Measurements from ENCODE around the gene SERPINE1.
"Not testable (repeated sequence)": the region's sequence is repeated elsewhere in the genome, so short reads cannot be mapped to it uniquely, and the experiment has no call there.

The SERPINE1 gene

DNA sequence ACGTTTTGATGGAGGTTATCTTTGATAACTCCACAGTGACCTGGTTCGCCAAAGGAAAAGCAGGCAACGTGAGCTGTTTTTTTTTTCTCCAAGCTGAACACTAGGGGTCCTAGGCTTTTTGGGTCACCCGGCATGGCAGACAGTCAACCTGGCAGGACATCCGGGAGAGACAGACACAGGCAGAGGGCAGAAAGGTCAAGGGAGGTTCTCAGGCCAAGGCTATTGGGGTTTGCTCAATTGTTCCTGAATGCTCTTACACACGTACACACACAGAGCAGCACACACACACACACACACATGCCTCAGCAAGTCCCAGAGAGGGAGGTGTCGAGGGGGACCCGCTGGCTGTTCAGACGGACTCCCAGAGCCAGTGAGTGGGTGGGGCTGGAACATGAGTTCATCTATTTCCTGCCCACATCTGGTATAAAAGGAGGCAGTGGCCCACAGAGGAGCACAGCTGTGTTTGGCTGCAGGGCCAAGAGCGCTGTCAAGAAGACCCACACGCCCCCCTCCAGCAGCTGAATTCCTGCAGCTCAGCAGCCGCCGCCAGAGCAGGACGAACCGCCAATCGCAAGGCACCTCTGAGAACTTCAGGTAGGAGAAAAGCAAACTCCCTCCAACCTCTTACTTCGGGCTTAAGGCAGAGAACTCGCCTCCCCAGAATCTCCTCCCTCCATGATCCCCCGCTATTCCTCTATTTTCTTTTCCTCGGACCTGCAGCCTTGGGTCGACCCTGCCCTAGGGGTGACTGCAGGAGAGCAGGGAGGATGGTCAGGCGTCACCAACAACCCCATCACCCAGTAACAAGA is at the start of gene SERPINE1:
SERPINE1 (plus strand) TSS at position 454 of the 809 bp plus-strand sequence. CDS start 1,290 bp downstream, outside the sequence.
- H3K9ac ChIP-seq (ENCODE audit: low read length), result no peak within 1 kb of the TSS
- no peak within 1 kb of the TSS for H3K27ac ChIP-seq (ENCODE audit: low read depth, low read length)
- no peaks in the 10 kb centered on the region for H3K9me3 ChIP-seq (ENCODE audit: low read length)
- peaks cover 31% of the 10 kb centered on the region for H3K4me1 ChIP-seq (ENCODE audit: insufficient read depth, low read length)
- no peaks in the 10 kb centered on the region for H3K27me3 ChIP-seq (ENCODE audit: control insufficient read depth in 1 of 2, insufficient read depth in 2 of 2, low read length in 2 of 2)
- H3K36me3 ChIP-seq (ENCODE audit: insufficient read depth, low read length), result no peaks in the 10 kb centered on the region
- H3K4me3 ChIP-seq (ENCODE audit: low read depth in 1 of 2, low read length in 2 of 2), result peak within 1 kb of the TSS in 1 of 2 donors; percentile 41

DNA sequence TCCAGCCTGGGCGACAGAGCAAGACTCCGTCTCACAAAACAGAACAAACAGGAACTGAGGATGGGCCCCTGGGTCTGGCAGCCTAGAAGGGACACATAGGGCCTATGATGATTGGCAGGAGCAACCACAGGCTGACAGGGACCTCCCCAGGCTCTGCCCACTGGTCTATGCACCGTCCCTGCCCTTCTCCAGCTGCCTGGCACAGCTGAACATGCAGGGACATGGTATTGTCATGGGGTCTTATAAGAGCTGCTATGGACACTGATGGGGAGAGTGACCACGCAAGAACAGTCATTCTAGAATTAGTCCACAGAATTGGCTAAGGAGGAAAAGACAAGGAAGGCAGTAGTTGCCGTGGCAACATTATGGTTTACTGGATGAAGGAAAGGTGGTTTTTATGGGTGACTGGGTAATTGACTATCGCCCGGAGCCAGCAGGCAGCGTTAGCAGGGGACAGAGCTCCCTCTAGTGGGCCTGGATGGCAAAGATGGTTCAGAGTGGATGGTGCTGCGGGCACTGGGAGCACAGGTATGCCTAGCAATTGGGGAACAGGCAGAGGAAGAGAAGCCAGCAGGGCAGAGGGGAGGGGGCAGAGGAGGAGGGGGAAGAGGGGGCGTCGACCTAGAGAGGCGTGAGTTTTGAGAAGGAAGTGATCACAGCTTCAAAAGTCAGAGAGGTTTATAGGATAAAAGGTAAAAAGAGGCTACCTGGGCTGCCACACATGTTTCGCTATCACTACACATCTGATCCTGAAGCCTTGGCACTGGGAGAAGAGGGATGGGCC is 49.4 kb upstream of the SERPINE1 start:
- Histone ChIP-seq H3K9ac (ENCODE audit: low read length) (no peak overlapping the region), H3K4me1 (ENCODE audit: insufficient read depth, low read length) (no peaks in the 10 kb centered on the region), H3K27ac (ENCODE audit: low read depth, low read length) (no peak overlapping the region), H3K27me3 (ENCODE audit: control insufficient read depth in 1 of 2, insufficient read depth in 2 of 2, low read length in 2 of 2) (no peaks in the 10 kb centered on the region), H3K4me3 (ENCODE audit: low read depth in 1 of 2, low read length in 2 of 2) (no peak overlapping the region), H3K9me3 (ENCODE audit: low read length) (no peaks in the 10 kb centered on the region), H3K36me3 (ENCODE audit: insufficient read depth, low read length) (no peaks in the 10 kb centered on the region)

DNA sequence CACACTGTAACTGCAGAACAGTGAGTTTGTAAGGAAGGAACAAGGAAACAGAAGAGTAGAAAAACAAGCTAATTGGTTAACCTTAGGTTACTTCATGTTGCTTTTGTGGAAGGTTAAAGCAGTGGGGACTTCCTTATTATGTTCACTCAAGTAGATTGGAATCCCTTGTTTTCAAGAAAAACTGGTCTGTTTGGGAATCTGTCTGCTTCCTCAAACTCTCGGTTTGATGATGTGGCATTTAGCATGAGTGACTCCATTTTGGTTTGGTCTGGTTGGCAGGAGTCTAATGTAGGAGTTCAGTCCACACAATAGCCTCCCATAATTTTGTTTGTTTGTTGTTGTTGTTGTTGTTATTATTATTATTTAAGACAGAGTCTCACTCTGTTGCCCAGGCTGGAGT is 45.5 kb upstream of the SERPINE1 start:
- no peak overlapping the region for H3K27ac ChIP-seq (ENCODE audit: low read depth, low read length)
- H3K4me3 ChIP-seq (ENCODE audit: low read depth in 1 of 2, low read length in 2 of 2), result no peak overlapping the region
- H3K4me1 ChIP-seq (ENCODE audit: insufficient read depth, low read length), result peaks cover 3% of the 10 kb centered on the region
- no peak overlapping the region for H3K9ac ChIP-seq (ENCODE audit: low read length)
- H3K9me3 ChIP-seq (ENCODE audit: low read length), result no peaks in the 10 kb centered on the region
- no peaks in the 10 kb centered on the region for H3K27me3 ChIP-seq (ENCODE audit: control insufficient read depth in 1 of 2, insufficient read depth in 2 of 2, low read length in 2 of 2)
- H3K36me3 ChIP-seq (ENCODE audit: insufficient read depth, low read length), result no peaks in the 10 kb centered on the region

DNA sequence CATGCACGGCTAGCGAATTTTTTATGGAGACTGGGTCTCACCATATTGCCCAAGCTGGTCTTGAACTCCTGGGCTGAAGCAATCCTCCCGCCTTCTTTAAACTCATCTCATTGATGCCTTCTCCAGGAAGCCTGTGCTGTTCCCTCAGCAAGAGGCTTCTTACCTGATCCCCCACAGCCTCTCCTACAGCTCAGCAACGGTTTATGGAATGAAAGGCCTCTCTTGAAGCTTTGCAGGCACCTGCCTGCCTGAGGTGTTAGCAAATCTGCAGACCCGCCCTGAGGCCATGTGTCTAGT is 42.1 kb upstream of the SERPINE1 start:
- H3K9me3 ChIP-seq (ENCODE audit: low read length), result no peaks in the 10 kb centered on the region
- peaks cover 8% of the 10 kb centered on the region for H3K36me3 ChIP-seq (ENCODE audit: insufficient read depth, low read length)
- peak overlapping the region; percentile 96 for H3K27ac ChIP-seq (ENCODE audit: low read depth, low read length)
- peaks cover 13% of the 10 kb centered on the region for H3K4me1 ChIP-seq (ENCODE audit: insufficient read depth, low read length)
- peak overlapping the region; percentile 78 to 96 for H3K4me3 ChIP-seq (ENCODE audit: low read depth in 1 of 2, low read length in 2 of 2)
- H3K27me3 ChIP-seq (ENCODE audit: control insufficient read depth in 1 of 2, insufficient read depth in 2 of 2, low read length in 2 of 2), result no peaks in the 10 kb centered on the region
- H3K9ac ChIP-seq (ENCODE audit: low read length), result no peak overlapping the region

DNA sequence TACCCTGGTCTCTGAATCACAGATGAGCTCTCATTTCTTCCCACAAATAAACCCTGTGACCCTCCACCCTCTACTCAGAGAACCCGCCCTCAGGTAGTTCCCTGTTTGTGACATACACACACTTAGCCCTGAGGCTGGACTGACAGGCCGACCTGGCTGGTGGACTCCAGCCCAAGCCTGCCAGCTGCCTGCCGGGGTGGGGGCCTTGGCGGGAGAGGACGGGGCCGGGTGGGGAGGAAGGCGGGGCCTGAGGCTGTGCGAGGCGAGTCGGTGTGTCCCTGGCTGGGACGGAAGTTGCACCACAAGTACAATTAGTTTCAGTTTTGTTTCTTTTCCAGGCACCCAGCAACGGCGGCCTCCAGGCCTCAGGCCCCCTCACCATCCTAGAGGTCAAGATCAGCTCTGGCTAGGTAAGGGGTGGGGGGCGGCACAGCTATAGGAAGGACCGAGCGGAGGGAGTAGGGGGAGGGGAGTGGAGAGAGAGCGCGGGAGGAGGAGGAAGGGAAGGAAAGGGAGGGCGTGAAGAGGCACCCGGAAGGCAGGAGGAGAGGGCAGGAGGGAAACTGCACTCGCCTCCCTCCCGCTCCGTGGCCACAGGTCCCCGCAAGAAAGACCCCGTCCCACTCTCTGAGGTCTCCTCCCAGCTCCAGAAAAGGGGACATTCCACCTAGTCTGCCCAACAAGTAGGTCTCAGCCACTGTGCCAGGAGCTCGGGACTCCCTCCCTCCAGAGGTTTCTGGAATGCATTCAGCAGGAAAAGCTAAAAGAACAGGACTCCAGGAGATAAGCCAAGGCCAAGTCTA is 41.5 kb upstream of the SERPINE1 start, which contains the start of gene TRIM56:
TRIM56 (plus strand) TSS at position 320 of the 803 bp plus-strand sequence. CDS start 1,832 bp downstream, outside the sequence.
- no peaks in the 10 kb centered on the region for H3K27me3 ChIP-seq (ENCODE audit: control insufficient read depth in 1 of 2, insufficient read depth in 2 of 2, low read length in 2 of 2)
- peaks cover 13% of the 10 kb centered on the region for H3K4me1 ChIP-seq (ENCODE audit: insufficient read depth, low read length)
- peaks cover 8% of the 10 kb centered on the region for H3K36me3 ChIP-seq (ENCODE audit: insufficient read depth, low read length)
- H3K27ac ChIP-seq (ENCODE audit: low read depth, low read length), result peak within 1 kb of the TSS; percentile 96
- no peaks in the 10 kb centered on the region for H3K9me3 ChIP-seq (ENCODE audit: low read length)
- H3K4me3 ChIP-seq (ENCODE audit: low read depth in 1 of 2, low read length in 2 of 2), result peak within 1 kb of the TSS; percentile 78 to 96
- peak within 1 kb of the TSS; percentile 81 for H3K9ac ChIP-seq (ENCODE audit: low read length)

DNA sequence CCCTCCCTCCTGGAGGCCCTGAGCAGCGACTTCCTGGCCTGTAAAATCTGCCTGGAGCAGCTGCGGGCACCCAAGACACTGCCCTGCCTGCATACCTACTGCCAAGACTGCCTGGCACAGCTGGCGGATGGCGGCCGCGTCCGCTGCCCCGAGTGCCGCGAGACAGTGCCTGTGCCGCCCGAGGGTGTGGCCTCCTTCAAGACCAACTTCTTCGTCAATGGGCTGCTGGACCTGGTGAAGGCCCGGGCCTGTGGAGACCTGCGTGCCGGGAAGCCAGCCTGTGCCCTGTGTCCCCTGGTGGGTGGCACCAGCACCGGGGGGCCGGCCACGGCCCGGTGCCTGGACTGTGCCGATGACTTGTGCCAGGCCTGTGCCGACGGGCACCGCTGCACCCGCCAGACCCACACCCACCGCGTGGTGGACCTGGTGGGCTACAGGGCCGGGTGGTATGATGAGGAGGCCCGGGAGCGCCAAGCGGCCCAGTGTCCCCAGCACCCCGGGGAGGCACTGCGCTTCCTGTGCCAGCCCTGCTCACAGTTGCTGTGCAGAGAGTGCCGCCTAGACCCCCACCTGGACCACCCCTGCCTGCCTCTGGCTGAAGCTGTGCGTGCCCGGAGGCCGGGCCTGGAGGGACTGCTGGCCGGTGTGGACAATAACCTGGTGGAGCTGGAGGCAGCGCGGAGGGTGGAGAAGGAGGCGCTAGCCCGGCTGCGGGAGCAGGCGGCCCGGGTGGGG is 39.4 kb upstream of the SERPINE1 start:
- H3K4me1 ChIP-seq (ENCODE audit: insufficient read depth, low read length), result peaks cover 13% of the 10 kb centered on the region
- peaks cover 14% of the 10 kb centered on the region for H3K36me3 ChIP-seq (ENCODE audit: insufficient read depth, low read length)
- H3K4me3 ChIP-seq (ENCODE audit: low read depth in 1 of 2, low read length in 2 of 2), result no peak overlapping the region
- H3K9me3 ChIP-seq (ENCODE audit: low read length), result no peaks in the 10 kb centered on the region
- no peaks in the 10 kb centered on the region for H3K27me3 ChIP-seq (ENCODE audit: control insufficient read depth in 1 of 2, insufficient read depth in 2 of 2, low read length in 2 of 2)
- no peak overlapping the region for H3K27ac ChIP-seq (ENCODE audit: low read depth, low read length)
- no peak overlapping the region for H3K9ac ChIP-seq (ENCODE audit: low read length)

DNA sequence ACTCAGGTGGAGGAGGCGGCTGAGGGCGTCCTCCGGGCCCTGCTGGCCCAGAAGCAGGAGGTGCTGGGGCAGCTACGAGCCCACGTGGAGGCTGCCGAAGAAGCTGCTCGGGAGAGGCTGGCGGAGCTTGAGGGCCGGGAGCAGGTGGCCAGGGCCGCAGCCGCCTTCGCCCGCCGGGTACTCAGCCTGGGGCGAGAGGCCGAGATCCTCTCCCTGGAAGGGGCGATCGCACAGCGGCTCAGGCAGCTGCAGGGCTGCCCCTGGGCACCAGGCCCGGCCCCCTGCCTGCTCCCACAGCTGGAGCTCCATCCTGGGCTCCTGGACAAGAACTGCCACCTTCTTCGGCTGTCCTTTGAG is 38.9 kb upstream of the SERPINE1 start:
- H3K4me3 ChIP-seq (ENCODE audit: low read depth in 1 of 2, low read length in 2 of 2), result no peak overlapping the region
- no peak overlapping the region for H3K27ac ChIP-seq (ENCODE audit: low read depth, low read length)
- peaks cover 13% of the 10 kb centered on the region for H3K4me1 ChIP-seq (ENCODE audit: insufficient read depth, low read length)

DNA sequence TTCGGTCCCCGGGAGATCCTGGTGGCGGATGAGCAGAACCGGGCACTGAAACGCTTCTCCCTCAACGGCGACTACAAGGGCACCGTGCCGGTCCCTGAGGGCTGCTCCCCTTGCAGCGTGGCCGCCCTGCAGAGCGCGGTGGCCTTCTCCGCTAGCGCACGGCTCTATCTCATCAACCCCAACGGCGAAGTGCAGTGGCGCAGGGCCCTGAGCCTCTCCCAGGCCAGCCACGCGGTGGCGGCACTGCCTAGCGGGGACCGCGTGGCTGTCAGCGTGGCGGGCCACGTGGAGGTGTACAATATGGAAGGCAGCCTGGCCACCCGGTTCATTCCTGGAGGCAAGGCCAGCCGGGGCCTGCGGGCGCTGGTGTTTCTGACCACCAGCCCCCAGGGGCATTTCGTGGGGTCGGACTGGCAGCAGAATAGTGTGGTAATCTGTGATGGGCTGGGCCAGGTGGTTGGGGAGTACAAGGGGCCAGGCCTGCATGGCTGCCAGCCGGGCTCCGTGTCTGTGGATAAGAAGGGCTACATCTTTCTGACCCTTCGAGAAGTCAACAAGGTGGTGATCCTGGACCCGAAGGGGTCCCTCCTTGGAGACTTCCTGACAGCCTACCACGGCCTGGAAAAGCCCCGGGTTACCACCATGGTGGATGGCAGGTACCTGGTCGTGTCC is 37.9 kb upstream of the SERPINE1 start:
- Histone ChIP-seq H3K27me3 (ENCODE audit: control insufficient read depth in 1 of 2, insufficient read depth in 2 of 2, low read length in 2 of 2) (no peaks in the 10 kb centered on the region), H3K27ac (ENCODE audit: low read depth, low read length) (no peak overlapping the region), H3K4me1 (ENCODE audit: insufficient read depth, low read length) (peaks cover 13% of the 10 kb centered on the region), H3K9ac (ENCODE audit: low read length) (no peak overlapping the region), H3K36me3 (ENCODE audit: insufficient read depth, low read length) (peaks cover 14% of the 10 kb centered on the region), H3K9me3 (ENCODE audit: low read length) (no peaks in the 10 kb centered on the region), H3K4me3 (ENCODE audit: low read depth in 1 of 2, low read length in 2 of 2) (no peak overlapping the region)

More for the DNA sequence above, 38.9 kb upstream of the SERPINE1 start:
- Histone ChIP-seq H3K9ac (ENCODE audit: low read length) (no peak overlapping the region), H3K36me3 (ENCODE audit: insufficient read depth, low read length) (peaks cover 14% of the 10 kb centered on the region), H3K9me3 (ENCODE audit: low read length) (no peaks in the 10 kb centered on the region), H3K27me3 (ENCODE audit: control insufficient read depth in 1 of 2, insufficient read depth in 2 of 2, low read length in 2 of 2) (no peaks in the 10 kb centered on the region)

DNA sequence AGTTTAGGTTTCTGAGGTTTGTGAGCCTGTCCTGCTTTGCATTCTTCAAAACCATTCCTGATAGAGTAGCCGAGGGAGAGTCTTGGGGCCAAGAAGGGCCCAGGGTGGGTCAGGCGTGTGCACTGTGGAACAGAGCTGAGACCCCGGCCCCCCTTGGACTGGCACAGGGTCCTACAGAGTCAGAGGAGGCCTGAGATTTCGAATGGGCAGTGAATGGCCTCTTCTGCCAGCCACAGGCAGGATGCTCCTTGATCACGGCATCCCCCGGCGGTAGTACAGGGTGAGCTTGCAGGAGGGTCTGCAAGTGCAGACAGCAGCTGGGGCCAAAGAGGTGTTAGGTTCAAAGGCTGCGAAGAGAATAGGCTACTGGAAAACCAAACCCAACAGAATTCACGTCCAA is 37.0 kb upstream of the SERPINE1 start:
- Histone ChIP-seq H3K9ac (ENCODE audit: low read length) (no peak overlapping the region), H3K4me1 (ENCODE audit: insufficient read depth, low read length) (peaks cover 13% of the 10 kb centered on the region), H3K4me3 (ENCODE audit: low read depth in 1 of 2, low read length in 2 of 2) (no peak overlapping the region), H3K36me3 (ENCODE audit: insufficient read depth, low read length) (peaks cover 14% of the 10 kb centered on the region), H3K27me3 (ENCODE audit: control insufficient read depth in 1 of 2, insufficient read depth in 2 of 2, low read length in 2 of 2) (no peaks in the 10 kb centered on the region), H3K27ac (ENCODE audit: low read depth, low read length) (no peak overlapping the region), H3K9me3 (ENCODE audit: low read length) (no peaks in the 10 kb centered on the region)

DNA sequence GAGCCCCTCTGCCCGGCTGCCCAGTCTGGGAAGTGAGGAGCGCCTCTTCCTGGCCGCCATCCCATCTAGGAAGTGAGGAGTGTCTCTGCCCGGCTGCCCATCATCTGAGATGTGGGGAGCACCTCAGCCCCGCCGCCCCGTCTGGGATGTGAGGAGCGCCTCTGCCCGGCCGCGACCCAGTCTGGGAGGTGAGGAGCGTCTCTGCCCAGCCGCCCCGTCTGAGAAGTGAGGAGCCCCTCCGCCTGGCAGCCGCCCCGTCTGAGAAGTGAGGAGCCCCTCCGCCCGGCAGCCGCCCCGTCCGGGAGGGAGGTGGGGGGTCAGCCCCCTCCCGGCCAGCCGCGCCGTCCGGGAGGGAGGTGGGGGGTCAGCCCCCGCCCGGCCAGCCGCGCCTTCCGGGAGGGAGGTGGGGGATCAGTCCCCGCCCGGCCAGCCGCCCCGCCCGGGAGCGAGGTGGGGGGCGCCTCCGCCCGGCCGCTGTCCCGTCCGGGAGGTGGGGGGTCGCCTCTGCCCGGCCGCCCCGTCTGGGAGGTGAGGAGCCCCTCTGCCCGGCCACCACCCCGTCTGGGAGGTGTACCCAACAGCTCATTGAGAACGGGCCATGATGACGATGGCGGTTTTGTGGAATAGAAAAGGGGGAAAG is 34.5 kb upstream of the SERPINE1 start:
- not testable (repeated sequence) for H3K27me3 ChIP-seq (ENCODE audit: control insufficient read depth in 1 of 2, insufficient read depth in 2 of 2, low read length in 2 of 2)

More for the DNA sequence above, 34.5 kb upstream of the SERPINE1 start:
- H3K9me3 ChIP-seq (ENCODE audit: low read length); H3K9ac ChIP-seq (ENCODE audit: low read length); H3K4me3 ChIP-seq (ENCODE audit: low read depth in 1 of 2, low read length in 2 of 2); H3K4me1 ChIP-seq (ENCODE audit: insufficient read depth, low read length); H3K27ac ChIP-seq (ENCODE audit: low read depth, low read length): not testable (repeated sequence)
- H3K36me3 ChIP-seq (ENCODE audit: insufficient read depth, low read length), result peaks cover 14% of the 10 kb centered on the region

Measured in muscle layer of colon (tissue), 2 donors.